ENCODE data around the gene C1QTNF12.

DNA sequence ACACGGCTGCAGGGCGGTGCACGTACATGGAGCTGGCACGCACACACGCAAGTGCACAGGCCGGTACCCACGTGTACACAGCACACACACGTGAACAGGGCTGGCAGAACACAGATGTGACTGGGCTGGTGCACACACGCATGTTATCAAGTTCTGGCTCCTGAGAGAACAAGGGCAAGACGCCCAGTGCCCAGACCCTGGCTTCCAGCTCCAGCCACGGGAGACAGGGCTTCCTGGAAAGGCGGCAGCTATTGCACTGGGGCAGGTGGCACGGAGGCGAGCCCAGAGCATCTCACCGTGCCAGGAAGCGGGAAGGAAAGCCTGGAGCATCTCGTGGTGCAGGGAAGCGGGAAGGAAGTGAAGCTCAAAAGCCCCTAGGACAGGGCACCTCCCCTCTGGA, 20.6 kb downstream of the C1QTNF12 start:
- no peak for TF ChIP-seq CTCF (IDR thresholded peaks at IDR 0.05)
- no peak for TF ChIP-seq POLR2A (IDR thresholded peaks at IDR 0.05)
